CD4-positive, CD25-positive, alpha-beta regulatory T cell (primary cell): ENCODE measurements around the gene AHCYL1. TPM values are rescaled to one million over a fixed set of nuclear protein-coding genes. Genes with fewer than 3 reads are reported as not detected.

ENCODE experiments used
- ATAC-seq, 2 donors: fragments of 150-1000 bp; cut with Tn5 transposase; one replicate each; pipeline ENCODE4 v1.10.0; 2021; ENCODE audit warnings: low read depth in 2 of 2, moderate number of reproducible peaks in 2 of 2, moderate library complexity in 1 of 2
- DNase-seq, 3 donors: peaks; one replicate each; pipeline versions ENCODE4 v3.0.0 to v3.0.0-alpha.2; 2012 to 2022; ENCODE audit warnings: mixed read lengths in 1 of 3
- H3K27ac ChIP-seq: one replicate; pipeline ENCODE4 v1.7.0; 2013; ENCODE audit warnings: mild to moderate bottlenecking, low read length; ENCODE audit not compliant: insufficient read depth, poor library complexity, severe bottlenecking
- H3K27me3 ChIP-seq: one replicate; pipeline ENCODE4 v1.7.0; 2013; ENCODE audit warnings: low read length; ENCODE audit not compliant: control insufficient read depth, insufficient read depth
- H3K36me3 ChIP-seq: one replicate; pipeline ENCODE4 v1.7.0; 2013; ENCODE audit warnings: mild to moderate bottlenecking, low read length, moderate library complexity; ENCODE audit not compliant: control insufficient read depth, insufficient read depth
- H3K4me1 ChIP-seq: 2 replicates; pipeline ENCODE4 v1.7.0; 2013; ENCODE audit warnings: mild to moderate bottlenecking, low read length; ENCODE audit not compliant: insufficient read depth, control insufficient read depth, poor library complexity, severe bottlenecking
- H3K4me3 ChIP-seq: one replicate; pipeline ENCODE4 v1.7.0; 2013; ENCODE audit warnings: low read depth, mild to moderate bottlenecking, low read length, moderate library complexity
- H3K9me3 ChIP-seq, 2 experiments: 1 replicate in 1 of 2; 2 replicates in 1 of 2; pipeline ENCODE4 v1.7.0; 2013; ENCODE audit warnings: low read length in 2 of 2, mild to moderate bottlenecking in 1 of 2, moderate library complexity in 1 of 2; ENCODE audit not compliant: control insufficient read depth in 2 of 2
- H3K27ac Mint-ChIP-seq, 3 donors: one replicate each; pipeline ENCODE4 v1.8.0; 2020 to 2022; ENCODE audit warnings: mild to moderate bottlenecking in 3 of 3, mixed read lengths in 3 of 3, moderate library complexity in 2 of 3
- H3K27me3 Mint-ChIP-seq: one replicate; pipeline ENCODE4 v1.8.0; 2022; ENCODE audit warnings: mild to moderate bottlenecking, mixed read lengths
- H3K36me3 Mint-ChIP-seq: one replicate; pipeline ENCODE4 v1.8.0; 2020; ENCODE audit warnings: mixed read lengths
- H3K4me1 Mint-ChIP-seq, 4 donors: one replicate each; pipeline ENCODE4 v1.8.0; 2020 to 2022; ENCODE audit warnings: mixed read lengths in 4 of 4, mild to moderate bottlenecking in 1 of 4
- H3K4me3 Mint-ChIP-seq, 4 donors: one replicate each; pipeline ENCODE4 v1.8.0; 2020 to 2022; ENCODE audit warnings: mild to moderate bottlenecking in 4 of 4, mixed read lengths in 4 of 4, moderate library complexity in 3 of 4
- H3K9me3 Mint-ChIP-seq, 7 donors: one replicate each; pipeline ENCODE4 v1.8.0; 2020 to 2022; ENCODE audit warnings: mixed read lengths in 7 of 7, mild to moderate bottlenecking in 3 of 7, moderate library complexity in 2 of 7
- polyA plus RNA-seq, 4 donors: library from polyadenylated mRNA; unstranded; fragments of 300-500 nt; fragmentation: Illumina TruSeq; gene quantifications; one replicate each; pipeline ENCODE4 v1.2.3, GENCODE V29; 2021
- total RNA-seq: library from RNA; stranded (reverse); gene quantifications from one replicate; pipeline ENCODE4 v1.2.3, GENCODE V29; 2022

AHCYL1 gene
- total and polyA plus RNA-seq, 5 donors from 2014 or later: 27.8 to 49.3 (median 45.9) TPM

DNA sequence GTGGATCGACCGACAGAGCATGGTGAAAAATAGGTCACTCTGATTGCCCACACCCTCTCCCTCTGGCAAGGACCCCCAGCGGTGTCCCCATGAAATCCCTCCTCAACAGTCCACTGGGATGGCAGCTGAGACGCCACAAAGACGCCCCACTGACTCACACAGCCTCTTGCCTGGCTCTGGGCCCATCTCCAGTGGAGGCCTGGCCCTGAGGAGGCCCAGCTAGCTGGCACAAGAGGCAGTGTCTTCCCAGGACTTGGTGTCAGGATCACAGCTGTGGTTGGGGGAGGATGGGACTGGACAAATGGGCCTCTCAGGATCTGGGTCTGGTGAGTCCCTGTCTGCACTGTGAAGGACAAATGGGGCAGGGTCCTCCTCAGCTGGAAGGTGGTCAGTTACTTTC is 81.3 kb downstream of the AHCYL1 start:
- Histone ChIP-seq H3K27ac (no peak overlapping the region), H3K4me1 (peaks cover 25% of the 10 kb centered on the region), H3K27me3 (peaks cover 12% of the 10 kb centered on the region), H3K9me3 (no peaks in the 10 kb centered on the region), H3K4me3 (no peak overlapping the region), H3K36me3 (no peaks in the 10 kb centered on the region)
- no peak overlapping the region for H3K4me3 Mint-ChIP-seq
- no peak for DNase-seq
- peaks cover 31% of the 10 kb centered on the region for H3K27me3 Mint-ChIP-seq
- no peak for ATAC-seq
- H3K27ac Mint-ChIP-seq: no peak overlapping the region
- H3K9me3 Mint-ChIP-seq: peaks cover 0 to 2% (median 0%) of the 10 kb centered on the region in 7 donors
- peaks cover 0 to 18% (median 9%) of the 10 kb centered on the region in 4 donors for H3K4me1 Mint-ChIP-seq
- peaks cover 12% of the 10 kb centered on the region for H3K36me3 Mint-ChIP-seq

GRCh38 chr1:110067479-110067892 is 82.9 kb downstream of the AHCYL1 start:
- Histone ChIP-seq H3K4me3 (no peak overlapping the region), H3K9me3 (no peaks in the 10 kb centered on the region), H3K27me3 (peaks cover 23% of the 10 kb centered on the region), H3K27ac (no peak overlapping the region), H3K36me3 (no peaks in the 10 kb centered on the region), H3K4me1 (peaks cover 25% of the 10 kb centered on the region)
- Mint-ChIP-seq H3K27ac (no peak overlapping the region), H3K4me3 (peak overlapping the region in 1 of 4 donors; percentile 87), H3K9me3 (peaks cover 0 to 2% (median 0%) of the 10 kb centered on the region in 7 donors), H3K27me3 (peaks cover 47% of the 10 kb centered on the region), H3K36me3 (peaks cover 3% of the 10 kb centered on the region), H3K4me1 (peaks cover 0 to 18% (median 7%) of the 10 kb centered on the region in 4 donors)
- DNase-seq: no peak
- no peak for ATAC-seq

DNA sequence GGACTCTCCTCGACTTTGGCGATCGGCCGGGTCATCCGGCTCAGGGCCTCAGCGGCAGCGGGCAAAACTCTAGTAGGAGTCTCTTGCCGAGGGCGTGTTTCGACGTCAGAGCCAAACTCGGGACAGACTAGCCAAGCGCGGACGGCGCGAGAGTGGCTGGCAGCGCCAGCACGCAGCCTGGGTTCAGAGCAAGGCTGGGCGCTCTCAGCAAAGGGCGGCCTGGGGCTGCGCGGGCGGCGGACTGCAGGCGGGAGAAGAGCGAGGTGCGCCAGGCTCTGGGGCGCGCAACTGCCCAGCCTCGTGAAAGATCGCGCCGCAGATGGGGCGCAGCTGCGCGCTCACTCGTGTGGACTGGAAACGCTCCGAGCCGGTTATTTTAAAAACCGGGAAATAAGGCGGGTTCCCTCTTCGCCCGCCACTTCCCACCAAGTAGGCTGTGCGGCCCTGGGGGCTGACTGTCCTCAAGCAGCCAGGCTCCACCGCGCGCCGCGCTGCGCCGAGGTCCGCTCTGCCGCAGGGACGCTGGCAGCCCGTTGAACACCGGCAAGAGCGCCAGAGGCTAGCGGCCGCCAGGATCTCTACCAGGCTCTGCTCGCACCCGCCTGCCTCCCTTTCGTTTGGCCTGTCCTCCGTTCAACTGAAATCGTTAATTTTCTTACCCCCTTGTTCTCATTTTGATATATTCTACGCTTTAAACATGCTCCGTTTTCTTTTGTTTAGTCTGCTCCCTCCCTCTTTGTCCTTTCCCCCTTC is 83.5 kb downstream of the AHCYL1 start:
- Histone ChIP-seq H3K27me3 (peaks cover 29% of the 10 kb centered on the region), H3K4me3 (no peak overlapping the region), H3K9me3 (no peaks in the 10 kb centered on the region), H3K36me3 (no peaks in the 10 kb centered on the region), H3K4me1 (peaks cover 25% of the 10 kb centered on the region), H3K27ac (no peak overlapping the region)
- DNase-seq (no peak), ATAC-seq (no peak)
- Mint-ChIP-seq H3K27me3 (peaks cover 52% of the 10 kb centered on the region), H3K4me1 (peaks cover 0 to 18% (median 7%) of the 10 kb centered on the region in 4 donors), H3K36me3 (peaks cover 3% of the 10 kb centered on the region), H3K9me3 (peaks cover 0 to 2% (median 0%) of the 10 kb centered on the region in 7 donors), H3K4me3 (peak overlapping the region; percentile 12 to 87 (median 60)), H3K27ac (peak overlapping the region in 1 of 3 donors; percentile 84)

DNA sequence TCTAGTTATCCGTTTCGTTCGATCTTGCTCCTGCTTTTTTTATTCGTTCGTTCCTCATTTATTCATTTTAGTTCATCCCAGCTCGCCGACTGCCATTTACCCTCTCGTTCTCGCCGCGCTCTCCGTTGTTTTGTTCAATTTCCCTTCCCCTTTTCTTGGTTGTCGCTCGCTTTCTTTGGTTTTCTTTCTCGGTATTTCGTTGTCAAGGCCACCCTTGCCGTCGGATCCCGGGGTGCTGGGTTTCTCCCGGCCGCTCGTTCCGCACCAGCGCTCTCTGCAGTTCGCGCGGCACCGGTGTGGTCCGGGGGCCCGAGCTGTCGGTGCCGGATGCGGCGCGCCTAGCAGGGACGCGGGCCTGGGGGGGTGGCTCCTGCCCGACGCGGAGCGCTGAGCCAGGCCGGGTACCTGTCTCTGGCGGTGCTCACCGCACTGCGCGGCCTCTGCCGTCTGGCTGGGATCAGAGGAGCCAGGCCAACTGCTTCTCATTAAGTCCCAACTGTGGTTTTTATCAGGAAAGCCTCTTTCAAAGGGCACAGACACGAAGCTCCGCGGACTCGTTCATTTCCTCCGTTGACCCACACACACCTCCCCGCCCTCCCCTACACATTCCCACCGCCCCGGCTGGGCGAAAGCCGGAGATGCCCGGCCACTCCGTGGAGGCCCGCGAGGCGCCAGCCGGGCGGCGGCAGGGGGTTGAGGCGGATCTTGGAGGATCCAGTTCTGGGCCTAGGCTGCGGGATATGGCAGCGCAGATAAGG is 84.3 kb downstream of the AHCYL1 start:
- Histone ChIP-seq H3K4me3 (no peak overlapping the region), H3K4me1 (peaks cover 25% of the 10 kb centered on the region), H3K9me3 (no peaks in the 10 kb centered on the region), H3K27ac (no peak overlapping the region), H3K36me3 (no peaks in the 10 kb centered on the region), H3K27me3 (peaks cover 30% of the 10 kb centered on the region)
- Mint-ChIP-seq H3K36me3 (peaks cover 3% of the 10 kb centered on the region), H3K4me3 (peak overlapping the region; percentile 12 to 87 (median 60)), H3K27ac (no peak overlapping the region), H3K9me3 (peaks cover 0 to 2% (median 0%) of the 10 kb centered on the region in 7 donors), H3K4me1 (peaks cover 0 to 18% (median 7%) of the 10 kb centered on the region in 4 donors), H3K27me3 (peaks cover 52% of the 10 kb centered on the region)
- DNase-seq (peak in 2 of 3 donors; percentile 27 to 36), ATAC-seq (peak; percentile 32 to 44)

GRCh38 chr1:110069404-110070281 is 85.1 kb downstream of the AHCYL1 start:
- Mint-ChIP-seq H3K4me3 (peak overlapping the region in 2 of 4 donors; percentile 52 to 62), H3K4me1 (peaks cover 0 to 18% (median 7%) of the 10 kb centered on the region in 4 donors), H3K27ac (no peak overlapping the region), H3K27me3 (peaks cover 60% of the 10 kb centered on the region), H3K9me3 (peaks cover 0 to 2% (median 0%) of the 10 kb centered on the region in 7 donors), H3K36me3 (peaks cover 3% of the 10 kb centered on the region)
- DNase-seq (no peak), ATAC-seq (peak in 1 of 2 donors; percentile 16)
- no peaks in the 10 kb centered on the region for H3K36me3 ChIP-seq
- H3K4me3 ChIP-seq: no peak overlapping the region
- no peaks in the 10 kb centered on the region for H3K9me3 ChIP-seq
- peaks cover 25% of the 10 kb centered on the region for H3K4me1 ChIP-seq
- H3K27ac ChIP-seq: no peak overlapping the region
- peaks cover 34% of the 10 kb centered on the region for H3K27me3 ChIP-seq

DNA sequence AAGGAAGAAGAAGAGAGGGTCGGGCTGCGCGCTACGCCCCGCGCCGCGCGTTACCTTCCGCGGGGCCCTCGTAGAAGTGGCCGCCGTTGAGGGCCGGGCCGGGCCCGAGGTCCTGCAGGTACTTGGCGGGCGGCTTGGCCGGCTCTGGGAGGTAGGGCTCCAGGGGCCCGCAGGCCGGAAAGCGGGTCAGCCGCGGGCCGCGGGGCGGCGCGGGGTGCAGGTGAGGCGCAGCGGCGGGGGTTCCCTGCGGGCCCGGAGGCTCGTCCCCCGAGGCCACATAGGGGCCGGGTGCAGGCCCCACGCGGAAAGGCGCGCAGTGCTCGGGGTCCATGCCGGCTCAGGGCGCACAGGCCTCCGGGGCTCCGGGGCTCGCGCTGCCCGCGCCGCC is 85.7 kb downstream of the AHCYL1 start:
- peaks cover 25% of the 10 kb centered on the region for H3K4me1 ChIP-seq
- Mint-ChIP-seq H3K9me3 (peaks cover 0 to 2% (median 0%) of the 10 kb centered on the region in 7 donors), H3K4me1 (peaks cover 0 to 18% (median 7%) of the 10 kb centered on the region in 4 donors), H3K27me3 (peaks cover 61% of the 10 kb centered on the region), H3K4me3 (peak overlapping the region in 1 of 4 donors; percentile 62), H3K27ac (no peak overlapping the region), H3K36me3 (peaks cover 3% of the 10 kb centered on the region)
- peaks cover 34% of the 10 kb centered on the region for H3K27me3 ChIP-seq
- ATAC-seq (no peak), DNase-seq (no peak)
- no peak overlapping the region for H3K27ac ChIP-seq
- no peaks in the 10 kb centered on the region for H3K9me3 ChIP-seq
- no peak overlapping the region for H3K4me3 ChIP-seq
- H3K36me3 ChIP-seq: no peaks in the 10 kb centered on the region

GRCh38 chr1:110070671-110071242 is 86.2 kb downstream of the AHCYL1 start, which contains the start of gene ALX3:
Gene ALX3 (minus strand): TSS chr1:110070672. CDS start chr1:110070612, 60 bp downstream.
- H3K27ac ChIP-seq: no peak within 1 kb of the TSS
- peaks cover 25% of the 10 kb centered on the region for H3K4me1 ChIP-seq
- peaks cover 62% of the 10 kb centered on the region for H3K27me3 Mint-ChIP-seq
- peaks cover 0 to 18% (median 7%) of the 10 kb centered on the region in 4 donors for H3K4me1 Mint-ChIP-seq
- peaks cover 34% of the 10 kb centered on the region for H3K27me3 ChIP-seq
- H3K27ac Mint-ChIP-seq: no peak within 1 kb of the TSS
- peaks cover 3% of the 10 kb centered on the region for H3K36me3 Mint-ChIP-seq
- H3K36me3 ChIP-seq: no peaks in the 10 kb centered on the region
- DNase-seq (no peak), ATAC-seq (no peak)
- H3K4me3 Mint-ChIP-seq: peak within 1 kb of the TSS in 2 of 4 donors; percentile 52 to 62
- H3K4me3 ChIP-seq: no peak within 1 kb of the TSS
- peaks cover 0 to 2% (median 0%) of the 10 kb centered on the region in 7 donors for H3K9me3 Mint-ChIP-seq
- no peaks in the 10 kb centered on the region for H3K9me3 ChIP-seq
